Measurements from ENCODE around the gene ANXA2R. TPM values are rescaled to one million over a fixed set of nuclear protein-coding genes. Genes with fewer than 3 reads are reported as not detected.

The ANXA2R gene
- total RNA-seq, 1 donor from 2014 or later = 1.4 TPM

DNA sequence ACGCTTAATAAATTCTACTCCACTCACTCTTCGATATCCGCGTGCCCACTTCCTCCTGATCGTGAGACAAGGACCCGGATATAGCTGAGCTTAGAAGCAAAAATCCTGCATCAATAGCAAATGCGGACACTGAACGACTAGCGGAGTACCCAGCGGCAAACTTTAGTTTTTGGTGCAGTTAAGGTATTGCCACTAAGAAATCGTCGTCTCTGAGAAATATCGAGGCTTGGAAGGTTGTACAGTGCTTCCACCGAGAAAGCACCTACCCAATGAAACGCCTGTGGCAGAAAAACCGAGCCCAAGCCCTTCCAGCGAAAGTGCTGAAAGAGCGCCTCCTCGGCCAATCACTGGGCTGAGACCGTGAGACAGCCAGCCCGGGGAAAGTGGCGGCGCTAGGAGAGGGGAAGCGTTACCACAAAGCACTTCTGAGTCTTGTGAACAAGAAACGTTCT, 32.2 kb downstream of the ANXA2R start:
- Mint-ChIP-seq H3K9me3 (no peaks in the 10 kb centered on the region), H3K27me3 (ENCODE audit: low read depth) (peaks cover 23% of the 10 kb centered on the region), H3K27ac (peak overlapping the region; percentile 97), H3K4me1 (peaks cover 12% of the 10 kb centered on the region), H3K36me3 (no peaks in the 10 kb centered on the region), H3K4me3 (peak overlapping the region; percentile 81)
- TF ChIP-seq, protein P1, sequence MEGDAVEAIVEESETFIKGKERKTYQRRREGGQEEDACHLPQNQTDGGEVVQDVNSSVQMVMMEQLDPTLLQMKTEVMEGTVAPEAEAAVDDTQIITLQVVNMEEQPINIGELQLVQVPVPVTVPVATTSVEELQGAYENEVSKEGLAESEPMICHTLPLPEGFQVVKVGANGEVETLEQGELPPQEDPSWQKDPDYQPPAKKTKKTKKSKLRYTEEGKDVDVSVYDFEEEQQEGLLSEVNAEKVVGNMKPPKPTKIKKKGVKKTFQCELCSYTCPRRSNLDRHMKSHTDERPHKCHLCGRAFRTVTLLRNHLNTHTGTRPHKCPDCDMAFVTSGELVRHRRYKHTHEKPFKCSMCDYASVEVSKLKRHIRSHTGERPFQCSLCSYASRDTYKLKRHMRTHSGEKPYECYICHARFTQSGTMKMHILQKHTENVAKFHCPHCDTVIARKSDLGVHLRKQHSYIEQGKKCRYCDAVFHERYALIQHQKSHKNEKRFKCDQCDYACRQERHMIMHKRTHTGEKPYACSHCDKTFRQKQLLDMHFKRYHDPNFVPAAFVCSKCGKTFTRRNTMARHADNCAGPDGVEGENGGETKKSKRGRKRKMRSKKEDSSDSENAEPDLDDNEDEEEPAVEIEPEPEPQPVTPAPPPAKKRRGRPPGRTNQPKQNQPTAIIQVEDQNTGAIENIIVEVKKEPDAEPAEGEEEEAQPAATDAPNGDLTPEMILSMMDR (IDR thresholded peaks at IDR 0.05; ENCODE audit: unreplicated experiment) = no peak
- DNase-seq (ENCODE audit: low spot score in 2 of 2, unreplicated experiment in 2 of 2) = peak; percentile 44 to 71

DNA sequence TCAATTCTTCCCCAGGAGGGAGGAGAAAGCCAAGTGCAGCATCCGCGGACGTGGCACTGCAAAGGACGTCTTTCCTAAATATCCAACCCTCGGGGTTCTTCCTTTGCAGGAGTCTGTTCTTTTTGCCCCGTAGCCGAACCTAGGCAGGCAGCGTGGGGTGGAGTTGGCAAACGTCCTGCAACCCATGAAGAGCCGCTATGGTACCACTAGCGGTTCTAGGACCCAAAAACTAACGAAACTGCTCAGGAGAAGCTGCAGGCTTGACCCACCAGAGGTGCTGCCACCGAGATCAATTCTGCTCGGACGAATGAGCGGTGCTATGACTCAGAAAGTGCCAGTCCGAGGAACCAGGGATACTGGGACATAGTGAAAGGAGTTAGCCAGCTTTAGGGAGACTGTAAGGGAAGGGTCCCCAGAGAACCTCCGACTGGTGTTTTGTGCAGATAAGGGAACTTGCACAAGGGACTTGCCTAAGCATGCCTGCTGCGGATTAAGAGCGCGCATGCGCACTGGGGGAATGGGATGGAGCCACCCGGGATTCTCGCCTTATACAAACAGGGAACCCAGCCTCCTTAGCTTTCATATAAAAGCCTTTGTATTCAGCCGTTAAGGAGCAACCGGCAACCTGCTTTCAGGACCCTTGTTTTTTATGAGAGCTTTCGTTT, 32.7 kb downstream of the ANXA2R start:
- TF ChIP-seq, protein P1 (IDR thresholded peaks at IDR 0.05; ENCODE audit: unreplicated experiment) = no peak
- no peaks in the 10 kb centered on the region for H3K9me3 Mint-ChIP-seq
- peak; percentile 70 to 85 for DNase-seq (ENCODE audit: low spot score in 2 of 2, unreplicated experiment in 2 of 2)
- peaks cover 25% of the 10 kb centered on the region for H3K27me3 Mint-ChIP-seq (ENCODE audit: low read depth)
- peak overlapping the region; percentile 81 for H3K4me3 Mint-ChIP-seq
- no peaks in the 10 kb centered on the region for H3K36me3 Mint-ChIP-seq
- H3K4me1 Mint-ChIP-seq = peaks cover 12% of the 10 kb centered on the region
- peak overlapping the region; percentile 97 for H3K27ac Mint-ChIP-seq

DNA sequence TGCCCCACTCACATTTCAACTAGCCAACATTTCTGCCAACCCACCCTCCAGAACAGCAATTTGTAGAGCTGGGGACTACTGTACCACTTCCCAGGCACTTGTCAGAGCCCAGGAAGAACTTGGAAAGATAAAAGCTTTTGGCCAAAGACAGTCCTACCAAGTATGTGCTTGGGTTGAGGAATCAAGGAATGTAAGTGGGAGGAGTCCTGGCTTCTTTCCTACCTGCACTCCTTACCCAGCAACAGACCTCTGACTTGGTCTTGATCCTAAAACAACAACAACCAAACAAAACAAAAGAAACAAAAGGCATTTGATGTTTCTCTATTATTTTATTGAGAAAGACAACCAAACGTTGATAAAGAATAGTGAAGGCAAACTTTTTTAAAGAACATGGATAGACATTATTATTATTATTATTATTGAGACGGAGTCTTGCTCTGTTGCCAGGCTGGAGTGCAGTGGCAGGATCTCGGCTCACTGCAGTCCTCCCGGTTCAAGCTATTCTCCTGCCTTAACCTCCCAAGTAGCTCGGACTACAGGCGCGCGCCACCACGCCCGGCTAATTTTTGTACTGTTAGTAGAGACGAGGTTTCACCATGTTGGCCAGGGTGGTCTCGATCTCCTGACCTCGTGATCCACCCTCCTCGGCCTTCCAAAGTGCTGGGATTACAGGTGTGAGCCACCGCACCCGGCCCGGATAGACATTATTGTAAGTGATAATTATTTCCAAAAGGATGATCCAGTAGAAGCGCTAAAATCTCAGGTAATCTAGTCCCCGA, 33.5 kb downstream of the ANXA2R start:
- no peak for DNase-seq (ENCODE audit: low spot score in 2 of 2, unreplicated experiment in 2 of 2)
- Mint-ChIP-seq H3K36me3 (no peaks in the 10 kb centered on the region), H3K27ac (peak overlapping the region; percentile 25), H3K9me3 (no peaks in the 10 kb centered on the region), H3K4me3 (peak overlapping the region; percentile 81), H3K4me1 (peaks cover 12% of the 10 kb centered on the region), H3K27me3 (ENCODE audit: low read depth) (peaks cover 26% of the 10 kb centered on the region)
- TF ChIP-seq, protein P1 (IDR thresholded peaks at IDR 0.05; ENCODE audit: unreplicated experiment) = no peak

DNA sequence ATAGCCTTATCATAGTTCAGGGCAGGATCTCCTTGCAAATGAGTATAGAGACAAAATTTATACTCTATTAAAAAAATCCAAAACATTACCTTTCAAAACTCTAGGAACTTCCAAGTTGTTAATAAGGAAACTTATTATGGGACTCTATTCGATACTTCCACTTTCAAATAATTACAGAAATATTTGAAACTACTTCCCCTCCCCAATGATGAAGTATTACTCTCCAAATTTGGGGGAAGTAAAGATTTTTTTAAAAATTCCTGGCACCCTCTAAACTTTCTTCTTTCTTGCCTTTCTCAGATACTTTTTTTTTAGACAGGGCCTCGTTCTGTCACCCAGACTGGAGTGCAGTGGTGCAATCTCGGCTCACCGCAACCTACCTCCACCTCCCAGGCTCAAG, 35.1 kb downstream of the ANXA2R start:
- DNase-seq (ENCODE audit: low spot score in 2 of 2, unreplicated experiment in 2 of 2) = no peak
- Mint-ChIP-seq H3K9me3 (no peaks in the 10 kb centered on the region), H3K36me3 (no peaks in the 10 kb centered on the region), H3K4me1 (peaks cover 21% of the 10 kb centered on the region), H3K27ac (no peak overlapping the region), H3K4me3 (no peak overlapping the region), H3K27me3 (ENCODE audit: low read depth) (peaks cover 30% of the 10 kb centered on the region)
- TF ChIP-seq, protein P1 (IDR thresholded peaks at IDR 0.05; ENCODE audit: unreplicated experiment) = no peak

DNA sequence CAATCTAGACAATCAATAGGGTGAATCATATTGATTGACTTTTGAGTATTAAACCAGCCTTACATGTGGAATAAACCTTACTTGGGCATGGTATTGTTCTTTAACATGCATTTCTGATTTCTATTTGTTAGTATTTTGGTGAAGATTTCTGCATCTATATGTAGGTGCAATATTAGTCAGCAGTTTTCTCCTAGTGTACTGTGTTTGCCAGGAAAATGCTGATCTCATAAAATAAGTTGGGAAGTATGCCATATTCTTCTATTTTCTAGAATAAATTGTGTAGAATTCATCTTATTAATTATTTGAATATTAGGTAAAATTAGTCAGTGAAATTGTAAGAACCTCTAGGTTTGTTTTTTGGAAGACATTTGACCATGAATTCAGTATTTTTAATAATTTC, 38.4 kb downstream of the ANXA2R start:
- no peaks in the 10 kb centered on the region for H3K36me3 Mint-ChIP-seq
- H3K4me3 Mint-ChIP-seq = no peak overlapping the region
- H3K4me1 Mint-ChIP-seq = peaks cover 16% of the 10 kb centered on the region
- TF ChIP-seq, protein P1 (IDR thresholded peaks at IDR 0.05; ENCODE audit: unreplicated experiment) = no peak
- H3K9me3 Mint-ChIP-seq = no peaks in the 10 kb centered on the region
- H3K27me3 Mint-ChIP-seq (ENCODE audit: low read depth) = peaks cover 49% of the 10 kb centered on the region
- DNase-seq (ENCODE audit: low spot score in 2 of 2, unreplicated experiment in 2 of 2) = no peak
- no peak overlapping the region for H3K27ac Mint-ChIP-seq

Data from mesothelial cell of epicardium (in vitro differentiated cells).